GM10847 (cell line): ENCODE data around the gene RHOBTB1.

Experiments used
- POLR2A ChIP-seq: IDR thresholded peaks from 2 replicates; pipeline ENCODE4 v1.6.1; 2011; ENCODE audit not compliant: insufficient read length; ENCODE audit errors: extremely low read depth

The RHOBTB1 gene

DNA sequence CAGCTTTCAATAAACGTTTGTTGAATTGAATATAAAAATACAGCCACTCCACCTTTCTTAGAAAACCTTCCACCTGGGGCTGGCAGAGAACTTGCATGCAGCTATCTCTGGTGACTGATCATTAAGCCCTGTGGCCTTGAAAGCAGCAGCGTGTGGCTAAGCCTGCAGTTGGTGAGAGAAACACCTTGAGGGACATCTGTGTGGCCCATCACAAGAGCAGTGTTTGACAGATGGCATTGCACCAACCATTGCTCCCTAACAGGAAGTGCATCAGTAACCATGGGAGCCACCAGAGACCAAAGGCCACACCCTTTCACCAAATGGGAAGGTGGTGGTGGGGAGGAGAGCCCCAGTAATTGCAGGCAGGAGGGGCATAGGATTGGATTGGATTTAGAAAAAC is 22.4 kb downstream of the RHOBTB1 start:
- TF ChIP-seq POLR2A, result no peak

DNA sequence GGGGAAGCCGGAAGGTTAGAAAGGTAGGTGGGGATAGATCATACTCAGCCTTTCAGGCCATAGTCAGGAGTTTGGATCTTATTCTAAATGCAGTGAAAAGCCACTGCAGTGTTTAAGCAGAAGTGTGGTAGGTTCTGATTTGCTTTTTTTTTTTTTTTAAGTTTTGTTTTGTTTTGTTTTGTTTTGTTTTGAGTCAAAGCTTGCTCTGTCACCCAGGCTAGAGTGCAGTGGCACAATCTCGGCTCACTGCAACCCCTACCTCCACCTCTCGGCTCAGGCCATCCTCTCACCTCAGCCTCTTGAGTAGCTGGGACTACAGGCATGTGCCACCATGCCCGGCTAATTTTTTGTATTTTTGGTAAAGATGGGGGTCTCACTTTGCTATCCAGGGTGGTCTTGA is 23.5 kb downstream of the RHOBTB1 start:
- no peak for TF ChIP-seq POLR2A

DNA sequence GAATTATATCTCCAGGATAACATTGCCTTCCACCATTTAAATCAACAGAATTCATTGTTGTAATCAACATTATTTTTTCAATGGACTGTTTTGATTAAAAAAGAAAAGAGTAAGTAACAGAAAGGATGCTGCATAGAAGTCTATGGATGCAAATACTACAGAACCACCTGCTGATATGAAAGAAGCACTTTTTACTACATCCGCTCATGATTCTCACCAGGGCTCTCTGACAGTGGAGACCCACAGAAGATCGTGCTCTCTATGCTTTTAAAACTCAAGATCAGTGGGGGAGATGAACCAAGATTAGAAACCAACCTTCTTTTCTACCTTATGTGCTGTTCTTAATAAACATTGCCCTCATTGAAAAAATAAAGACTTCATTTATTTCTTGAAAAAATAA is 24.4 kb downstream of the RHOBTB1 start:
- TF ChIP-seq POLR2A, result no peak

- no peak for TF ChIP-seq POLR2A
Observed at GRCh38 chr10:60917331-60918280, 26.4 kb downstream of the RHOBTB1 start.

DNA sequence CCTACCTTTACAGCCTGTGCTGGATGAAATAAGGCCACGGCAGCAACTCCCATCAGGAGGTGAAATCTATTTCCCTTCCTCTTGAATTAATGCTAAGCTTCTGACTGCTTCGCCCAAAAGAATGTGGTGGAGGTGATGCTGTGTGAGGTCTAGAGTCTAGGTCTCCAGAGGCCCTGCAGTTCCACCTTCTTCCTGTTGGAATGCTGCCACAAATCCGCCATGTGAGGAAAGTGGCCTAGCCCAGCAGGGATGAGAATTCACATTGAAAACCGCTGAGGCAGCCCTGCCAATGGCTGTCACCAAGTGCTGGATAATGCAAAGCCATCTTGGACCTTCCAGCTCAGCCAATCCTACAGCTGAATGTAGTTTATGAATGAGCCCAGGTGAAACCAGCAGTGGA is 28.0 kb downstream of the RHOBTB1 start:
- TF ChIP-seq POLR2A, result no peak

DNA sequence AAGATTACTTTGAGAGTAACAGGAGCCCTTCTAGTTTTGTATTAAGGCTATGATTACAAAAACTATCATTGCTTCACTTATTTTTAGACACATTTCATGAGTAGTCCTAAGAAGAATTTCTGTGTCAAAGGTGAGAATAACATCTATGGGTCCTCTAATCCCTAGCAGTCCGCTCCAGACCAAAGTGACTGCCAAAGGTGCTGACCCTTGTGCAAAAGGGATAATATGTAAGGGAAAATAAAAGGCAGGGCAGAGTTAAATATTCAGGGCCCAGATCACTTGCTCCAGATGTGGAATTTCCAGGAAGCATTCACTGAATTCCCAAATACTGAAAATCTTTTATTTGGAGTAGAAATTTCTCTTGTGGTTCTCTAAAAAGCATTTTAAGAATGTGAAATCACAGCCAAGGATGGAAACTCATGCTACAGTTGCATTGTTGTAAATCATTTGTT is 29.3 kb downstream of the RHOBTB1 start:
- no peak for TF ChIP-seq POLR2A

DNA sequence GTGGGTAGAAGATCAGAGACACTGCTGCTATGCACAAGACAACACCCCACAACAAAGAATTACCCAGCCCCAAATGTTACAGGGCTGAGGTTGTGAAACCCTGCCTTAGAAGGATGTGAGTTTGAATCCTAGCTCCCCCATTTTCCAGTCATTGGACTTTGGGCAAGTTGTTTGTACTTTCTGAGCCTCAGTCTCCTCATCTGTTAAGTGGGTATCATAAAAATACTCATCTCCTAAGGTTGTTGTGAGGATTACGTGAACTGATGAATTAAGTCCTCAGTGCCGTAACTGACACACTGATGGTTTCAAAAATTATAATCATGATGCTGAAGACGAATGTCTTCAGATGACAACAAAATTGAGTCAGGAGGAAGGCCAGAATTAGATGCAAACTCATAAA is 30.3 kb downstream of the RHOBTB1 start:
- TF ChIP-seq POLR2A, result no peak

DNA sequence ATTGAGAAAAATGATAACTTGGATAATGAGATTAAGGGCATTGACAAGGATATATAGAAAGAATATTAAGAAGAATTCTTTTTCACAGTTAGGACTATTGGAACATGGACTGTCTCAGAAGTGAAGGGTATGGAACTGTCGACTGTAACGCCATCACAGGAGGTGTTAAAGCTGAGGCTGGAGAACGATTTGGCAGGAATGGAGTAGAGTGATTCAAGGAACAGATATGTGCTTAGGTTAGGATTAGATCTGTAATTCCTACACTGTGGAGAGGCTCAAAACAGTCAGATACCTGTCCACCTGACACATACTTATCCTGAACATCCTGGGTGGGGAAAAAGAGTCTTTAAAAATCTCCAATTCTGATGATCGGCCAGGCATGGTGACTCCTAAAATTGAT is 30.9 kb downstream of the RHOBTB1 start:
- TF ChIP-seq POLR2A, result no peak

DNA sequence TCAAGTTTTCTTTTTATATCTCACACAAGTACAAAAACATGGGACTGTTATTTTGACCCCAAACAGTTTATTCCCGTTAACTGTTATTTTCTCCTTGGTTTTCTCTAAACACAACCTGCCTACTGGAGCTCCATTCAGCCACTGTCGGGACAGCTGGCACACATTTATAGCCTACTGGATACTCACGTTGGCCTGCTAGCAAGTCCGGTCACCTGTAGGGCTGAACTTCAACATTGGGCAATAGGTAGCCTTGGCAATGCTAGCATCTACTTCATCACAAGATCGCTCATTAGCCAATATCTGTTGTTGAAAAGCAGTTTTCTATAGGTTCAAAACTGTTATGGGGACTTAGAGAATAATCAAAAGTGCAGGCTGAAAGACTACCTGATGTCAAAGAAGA is 32.3 kb downstream of the RHOBTB1 start:
- TF ChIP-seq POLR2A, result no peak

GRCh38 chr10:60911216-60911615 is 32.8 kb downstream of the RHOBTB1 start:
- no peak for TF ChIP-seq POLR2A

DNA sequence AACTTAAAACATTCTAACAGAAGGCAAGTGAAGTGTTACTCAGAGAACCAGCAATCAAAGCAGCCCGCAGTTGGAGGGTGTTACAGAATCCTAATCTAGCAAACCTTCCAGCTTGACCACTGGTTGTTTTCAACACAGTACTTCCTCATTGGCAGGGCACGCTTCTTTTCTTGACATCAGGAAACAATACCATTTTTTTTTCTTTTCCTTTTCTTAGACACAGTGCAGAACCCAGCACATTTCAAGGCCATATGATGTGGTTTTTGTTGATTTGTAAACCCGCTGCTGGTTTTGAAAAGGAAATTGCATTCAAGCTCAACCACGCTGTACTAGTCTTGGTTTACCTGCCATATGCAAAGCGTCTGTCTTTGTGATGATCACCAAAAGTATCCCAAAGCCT is 33.4 kb downstream of the RHOBTB1 start:
- TF ChIP-seq POLR2A, result no peak

DNA sequence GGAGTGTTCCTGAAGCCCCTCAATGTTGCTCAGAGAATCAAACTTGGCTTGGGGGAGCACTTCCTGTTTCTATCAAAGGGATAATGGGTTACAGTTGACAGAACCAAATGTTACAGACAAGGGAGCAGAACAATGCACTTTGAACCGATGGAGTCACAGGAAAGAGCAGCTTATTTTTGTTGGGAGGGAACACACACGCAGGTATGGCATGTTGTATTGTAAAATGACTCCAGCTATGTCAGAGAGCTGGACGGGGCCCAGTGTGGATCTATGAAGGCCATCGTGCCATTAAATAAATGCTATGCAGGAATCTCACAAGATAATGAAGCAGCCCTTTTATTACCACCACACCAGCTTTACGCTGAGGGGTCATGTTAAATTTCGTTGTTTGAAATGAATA is 35.1 kb downstream of the RHOBTB1 start:
- no peak for TF ChIP-seq POLR2A

DNA sequence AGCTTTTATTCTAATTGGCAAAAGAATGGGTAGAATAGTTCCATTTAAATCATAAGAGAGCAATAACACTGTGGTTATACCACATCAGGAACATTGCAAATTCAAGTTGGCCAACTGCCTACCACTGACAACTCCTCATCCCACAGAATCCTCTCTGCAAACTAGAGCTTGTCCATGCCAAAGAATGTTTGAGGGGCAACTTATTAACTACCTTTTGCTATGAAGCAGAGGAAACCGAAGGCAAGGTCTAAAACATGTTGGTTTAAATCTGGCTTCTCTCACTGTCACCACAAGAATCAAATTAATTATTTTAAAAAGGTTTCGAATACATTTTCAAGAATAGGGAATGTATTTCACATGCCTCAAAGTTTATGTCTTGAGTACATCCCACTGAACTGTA is 36.0 kb downstream of the RHOBTB1 start:
- TF ChIP-seq POLR2A, result no peak

DNA sequence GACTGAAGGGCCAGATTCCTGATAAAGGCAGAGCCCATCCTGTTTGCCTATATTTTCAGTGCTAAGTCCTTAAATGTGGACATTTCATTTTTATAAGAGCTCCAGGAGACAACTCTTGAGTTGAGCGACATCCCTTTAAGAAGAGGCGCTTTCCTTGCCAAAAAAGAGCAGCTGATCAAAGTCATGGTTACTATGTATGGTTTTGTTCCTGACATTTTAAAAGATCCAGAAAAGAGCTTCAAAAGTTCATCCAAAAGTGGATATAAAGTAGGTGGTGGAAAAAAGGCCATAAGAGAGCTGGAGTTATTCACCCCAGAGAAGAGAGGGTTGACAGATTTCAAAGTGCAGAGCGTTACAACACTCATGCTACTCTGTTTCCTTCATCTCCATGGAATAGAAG is 36.7 kb downstream of the RHOBTB1 start:
- no peak for TF ChIP-seq POLR2A

GRCh38 chr10:60906411-60906810 is 37.6 kb downstream of the RHOBTB1 start:
- no peak for TF ChIP-seq POLR2A

GRCh38 chr10:60905580-60905979 is 38.4 kb downstream of the RHOBTB1 start:
- TF ChIP-seq POLR2A, result no peak

GRCh38 chr10:60903096-60903495 is 40.9 kb downstream of the RHOBTB1 start:
- TF ChIP-seq POLR2A, result no peak
